Nephron progenitor cell (in vitro differentiated cells): ENCODE measurements around the gene XRCC1.
A peak's percentile ranks its signal among the peaks of the same experiment; 100 is the strongest.

Experiments
- DNase-seq: peaks from one replicate; pipeline ENCODE4 v3.0.0; 2021
- H3K27ac Mint-ChIP-seq: 2 replicates; pipeline ENCODE4 v1.8.0; 2021; ENCODE audit warnings: mild to moderate bottlenecking, moderate library complexity, mixed read lengths
- H3K27me3 Mint-ChIP-seq: 2 replicates; pipeline ENCODE4 v1.8.0; 2021; ENCODE audit warnings: mild to moderate bottlenecking, low read depth, mixed read lengths; ENCODE audit not compliant: poor library complexity
- H3K36me3 Mint-ChIP-seq: 2 replicates; pipeline ENCODE4 v1.8.0; 2021; ENCODE audit warnings: low read depth, mixed read lengths
- H3K4me1 Mint-ChIP-seq: 2 replicates; pipeline ENCODE4 v1.8.0; 2021; ENCODE audit warnings: mixed read lengths
- H3K4me3 Mint-ChIP-seq: 2 replicates; pipeline ENCODE4 v1.8.0; 2021; ENCODE audit warnings: mild to moderate bottlenecking, moderate library complexity, mixed read lengths
- H3K9me3 Mint-ChIP-seq: 2 replicates; pipeline ENCODE4 v1.8.0; 2021; ENCODE audit warnings: mild to moderate bottlenecking, moderate library complexity, mixed read lengths
- TF ChIP-seq, protein P1 (sequence below): fragments of 200-600 bp; sonication (generic); IDR thresholded peaks from 2 replicates; pipeline ENCODE4 v1.5.0; 2021; ENCODE audit warnings: antibody characterized with exemption

Gene XRCC1

DNA sequence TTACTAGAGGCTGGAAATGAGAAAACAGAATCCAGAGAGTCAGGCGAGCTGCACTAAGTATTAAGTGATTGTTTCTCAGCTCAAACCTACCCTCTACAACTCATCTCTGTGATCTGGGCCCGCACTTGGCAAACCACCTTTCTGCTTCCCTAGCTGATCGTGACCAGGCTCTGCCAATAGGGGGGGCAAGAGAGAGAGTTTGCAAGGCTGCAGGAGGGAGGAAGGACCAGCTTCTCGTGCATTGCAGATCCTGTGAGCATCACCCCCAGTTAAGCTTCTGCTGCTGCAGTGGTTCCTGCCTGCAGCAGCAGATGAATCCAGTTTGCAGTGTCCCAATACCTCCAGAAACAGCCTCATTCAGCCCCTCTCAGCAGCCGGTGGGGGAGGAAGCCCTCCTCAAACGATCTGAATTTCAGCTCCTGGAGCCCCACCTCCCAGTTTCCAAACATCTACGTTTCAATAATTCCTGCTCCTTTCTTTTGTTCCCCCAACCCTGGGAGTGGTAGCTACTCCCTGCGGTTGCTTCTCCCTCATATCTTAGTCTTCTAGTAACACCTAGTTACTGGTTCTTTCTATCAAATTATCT lies 20.0 kb downstream of the XRCC1 start:
- peak overlapping the region; percentile 96 for H3K27ac Mint-ChIP-seq
- TF ChIP-seq, protein P1, sequence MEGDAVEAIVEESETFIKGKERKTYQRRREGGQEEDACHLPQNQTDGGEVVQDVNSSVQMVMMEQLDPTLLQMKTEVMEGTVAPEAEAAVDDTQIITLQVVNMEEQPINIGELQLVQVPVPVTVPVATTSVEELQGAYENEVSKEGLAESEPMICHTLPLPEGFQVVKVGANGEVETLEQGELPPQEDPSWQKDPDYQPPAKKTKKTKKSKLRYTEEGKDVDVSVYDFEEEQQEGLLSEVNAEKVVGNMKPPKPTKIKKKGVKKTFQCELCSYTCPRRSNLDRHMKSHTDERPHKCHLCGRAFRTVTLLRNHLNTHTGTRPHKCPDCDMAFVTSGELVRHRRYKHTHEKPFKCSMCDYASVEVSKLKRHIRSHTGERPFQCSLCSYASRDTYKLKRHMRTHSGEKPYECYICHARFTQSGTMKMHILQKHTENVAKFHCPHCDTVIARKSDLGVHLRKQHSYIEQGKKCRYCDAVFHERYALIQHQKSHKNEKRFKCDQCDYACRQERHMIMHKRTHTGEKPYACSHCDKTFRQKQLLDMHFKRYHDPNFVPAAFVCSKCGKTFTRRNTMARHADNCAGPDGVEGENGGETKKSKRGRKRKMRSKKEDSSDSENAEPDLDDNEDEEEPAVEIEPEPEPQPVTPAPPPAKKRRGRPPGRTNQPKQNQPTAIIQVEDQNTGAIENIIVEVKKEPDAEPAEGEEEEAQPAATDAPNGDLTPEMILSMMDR, result peak; percentile 71
- peak; percentile 82 for DNase-seq
- peaks cover 45% of the 10 kb centered on the region for H3K36me3 Mint-ChIP-seq
- peaks cover 4% of the 10 kb centered on the region for H3K27me3 Mint-ChIP-seq
- peaks cover 9% of the 10 kb centered on the region for H3K4me1 Mint-ChIP-seq
- H3K4me3 Mint-ChIP-seq, result no peak overlapping the region
- no peaks in the 10 kb centered on the region for H3K9me3 Mint-ChIP-seq

DNA sequence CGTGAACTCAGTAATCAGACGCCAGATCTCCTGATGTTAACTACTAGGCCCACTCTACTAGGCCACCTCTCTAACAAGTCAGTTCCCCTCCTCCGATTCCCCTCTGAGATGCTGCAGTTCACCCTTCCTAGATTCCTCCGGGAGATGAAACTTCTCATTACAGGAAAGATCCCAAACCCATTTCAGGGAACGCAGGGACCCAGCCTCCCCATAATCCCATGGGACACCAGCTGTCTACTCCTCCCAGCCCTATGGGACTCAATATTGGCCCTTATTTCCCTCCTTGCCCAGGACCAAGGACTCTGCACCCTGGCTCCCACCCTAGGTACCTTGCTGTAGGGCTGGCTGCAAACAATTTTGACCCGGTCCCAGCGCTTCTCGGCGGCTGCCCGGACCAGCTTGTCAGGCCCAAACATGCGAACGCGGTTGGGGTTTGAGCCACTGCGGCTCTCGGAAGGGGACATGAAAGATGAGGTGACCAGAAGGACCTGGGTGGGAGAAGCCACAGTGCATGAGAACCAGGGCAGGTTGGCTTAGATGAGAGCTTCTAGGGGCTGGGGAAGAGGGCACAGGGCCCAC lies 20.9 kb downstream of the XRCC1 start:
- H3K4me3 Mint-ChIP-seq, result no peak overlapping the region
- H3K27me3 Mint-ChIP-seq, result peaks cover 4% of the 10 kb centered on the region
- no peaks in the 10 kb centered on the region for H3K9me3 Mint-ChIP-seq
- DNase-seq, result no peak
- no peak overlapping the region for H3K27ac Mint-ChIP-seq
- TF ChIP-seq, protein P1, result no peak
- H3K36me3 Mint-ChIP-seq, result peaks cover 49% of the 10 kb centered on the region
- H3K4me1 Mint-ChIP-seq, result peaks cover 9% of the 10 kb centered on the region

DNA sequence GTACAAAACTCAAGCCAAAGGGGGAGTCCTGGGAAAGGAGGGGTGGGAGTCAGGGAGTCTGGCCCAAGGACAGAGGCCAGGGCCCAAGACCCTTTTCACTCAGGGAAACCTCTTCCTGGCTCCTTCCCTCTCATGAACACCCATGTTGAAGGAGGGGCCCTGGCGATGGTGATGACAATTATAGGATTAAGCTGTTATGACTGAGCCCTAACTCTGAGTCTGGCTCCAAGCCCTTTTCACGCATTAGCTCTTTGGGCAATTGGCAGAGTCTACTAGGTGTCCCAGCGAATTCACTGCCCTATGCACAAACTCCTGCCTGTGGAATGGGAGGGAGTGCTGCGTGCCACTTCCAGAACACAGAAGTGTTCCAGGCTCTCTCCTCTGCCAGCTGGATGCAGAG lies 21.7 kb downstream of the XRCC1 start:
- no peak overlapping the region for H3K4me3 Mint-ChIP-seq
- H3K4me1 Mint-ChIP-seq, result peaks cover 9% of the 10 kb centered on the region
- TF ChIP-seq, protein P1, result no peak
- no peak overlapping the region for H3K27ac Mint-ChIP-seq
- peaks cover 4% of the 10 kb centered on the region for H3K27me3 Mint-ChIP-seq
- peaks cover 54% of the 10 kb centered on the region for H3K36me3 Mint-ChIP-seq
- DNase-seq, result no peak
- H3K9me3 Mint-ChIP-seq, result no peaks in the 10 kb centered on the region

DNA sequence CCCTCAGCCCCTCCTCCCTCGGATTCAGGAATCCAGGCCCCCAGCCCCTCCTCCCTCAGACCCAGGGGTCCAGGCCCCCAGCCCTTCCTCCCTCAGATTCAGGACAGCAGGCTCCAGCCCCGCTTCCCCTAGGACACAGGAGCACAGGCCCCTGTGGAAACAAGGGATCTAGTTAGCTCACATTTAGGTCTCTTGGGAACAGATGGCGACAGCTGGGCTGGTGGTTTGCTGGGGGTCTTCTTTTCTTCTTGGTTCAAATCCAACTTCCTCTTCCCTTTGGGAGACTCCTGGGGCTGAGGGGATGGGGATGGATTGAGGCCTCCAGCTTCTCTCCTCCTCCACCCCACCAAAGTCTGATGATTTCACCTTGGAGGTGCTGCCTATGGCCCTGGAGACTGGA lies 22.7 kb downstream of the XRCC1 start:
- DNase-seq, result no peak
- TF ChIP-seq, protein P1, result no peak
- H3K4me1 Mint-ChIP-seq, result peaks cover 4% of the 10 kb centered on the region
- no peak overlapping the region for H3K4me3 Mint-ChIP-seq
- H3K27ac Mint-ChIP-seq, result no peak overlapping the region
- no peaks in the 10 kb centered on the region for H3K9me3 Mint-ChIP-seq
- peaks cover 4% of the 10 kb centered on the region for H3K27me3 Mint-ChIP-seq
- H3K36me3 Mint-ChIP-seq, result peaks cover 60% of the 10 kb centered on the region

DNA sequence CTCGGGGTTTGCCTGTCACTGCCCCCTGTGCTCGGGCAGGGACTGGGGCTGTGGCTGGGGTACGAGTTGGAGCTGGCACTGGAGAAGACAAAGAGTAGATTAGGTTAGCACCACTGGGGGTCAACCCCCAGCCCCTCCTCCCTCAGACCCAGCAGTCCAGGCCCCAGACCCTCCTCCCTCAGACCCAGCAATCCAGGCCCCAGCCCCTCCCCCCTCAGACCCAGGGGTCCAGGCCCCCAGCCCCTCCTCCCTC lies 23.2 kb downstream of the XRCC1 start:
- no peak for DNase-seq
- TF ChIP-seq, protein P1, result no peak
- Mint-ChIP-seq H3K4me3 (no peak overlapping the region), H3K9me3 (no peaks in the 10 kb centered on the region), H3K27me3 (peaks cover 4% of the 10 kb centered on the region), H3K27ac (no peak overlapping the region), H3K36me3 (peaks cover 62% of the 10 kb centered on the region), H3K4me1 (no peaks in the 10 kb centered on the region)
